ENCODE data around the gene NEDD4L.

NEDD4L gene

DNA sequence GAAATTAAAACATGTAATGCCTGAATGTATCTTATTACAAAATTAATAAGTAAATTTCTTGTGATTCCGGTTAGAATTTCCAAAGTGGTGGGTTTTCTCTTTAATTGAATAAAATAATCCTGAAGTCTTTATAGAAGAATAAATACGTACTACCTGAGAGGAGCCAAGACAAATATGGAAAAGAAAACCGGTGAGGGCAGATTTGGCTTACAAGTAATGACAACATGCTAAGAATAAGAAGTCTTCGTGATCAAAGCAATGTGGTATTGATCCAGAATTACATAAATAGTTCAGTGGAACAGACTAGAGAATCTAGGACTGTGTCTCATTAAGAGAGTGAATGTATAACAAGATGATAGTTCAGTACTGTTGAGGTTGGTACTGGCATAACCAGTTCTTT is 167.5 kb downstream of the NEDD4L start:
- DNase-seq (ENCODE audit: low spot score) = no peak

GRCh38 chr18:58212274-58212673 is 168.2 kb downstream of the NEDD4L start:
- no peak for DNase-seq (ENCODE audit: low spot score)

GRCh38 chr18:58213440-58213839 is 169.4 kb downstream of the NEDD4L start:
- no peak for DNase-seq (ENCODE audit: low spot score)

DNA sequence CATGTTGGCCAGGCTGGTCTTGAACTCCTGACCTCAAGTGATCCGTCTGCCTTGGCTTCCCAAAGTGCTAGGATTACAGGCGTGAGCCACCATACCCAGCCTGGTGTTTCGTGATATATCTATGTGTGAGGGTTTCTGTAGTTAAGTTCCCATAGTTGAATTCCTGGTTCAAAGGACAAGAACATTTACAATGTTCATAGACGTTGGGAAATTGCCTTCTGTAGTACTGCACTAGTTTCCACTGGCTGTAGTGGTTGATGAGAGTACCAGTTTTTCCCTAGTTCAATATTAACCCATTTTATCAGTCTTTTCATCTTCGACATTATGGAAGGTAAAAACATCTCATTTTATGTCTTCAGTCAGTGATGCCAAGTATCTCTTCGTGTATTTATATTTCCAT is 171.0 kb downstream of the NEDD4L start:
- DNase-seq (ENCODE audit: low spot score) = no peak

DNA sequence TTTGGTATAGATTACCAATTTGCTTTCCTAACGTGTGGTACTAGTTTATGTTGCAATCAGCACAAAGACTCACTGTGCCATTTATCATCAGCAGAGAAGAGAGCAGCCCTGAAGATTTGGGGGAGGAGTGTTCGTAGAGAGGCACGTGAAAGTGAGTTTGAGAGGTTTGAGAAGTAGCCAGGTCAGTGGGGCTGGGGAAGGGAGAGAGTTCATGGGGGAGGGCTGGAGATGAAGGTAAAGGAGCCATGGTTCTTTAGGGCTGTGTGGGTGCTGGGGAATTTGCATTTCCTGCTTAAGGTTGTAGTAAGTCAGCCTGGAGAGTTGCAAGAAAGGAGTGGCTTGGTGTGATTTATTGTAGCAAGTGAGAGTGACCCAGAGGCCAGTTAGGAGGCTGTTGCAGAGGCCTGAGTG is 172.1 kb downstream of the NEDD4L start:
- peak; percentile 32 for DNase-seq (ENCODE audit: low spot score)

GRCh38 chr18:58217052-58217451 is 173.0 kb downstream of the NEDD4L start:
- no peak for DNase-seq (ENCODE audit: low spot score)

DNA sequence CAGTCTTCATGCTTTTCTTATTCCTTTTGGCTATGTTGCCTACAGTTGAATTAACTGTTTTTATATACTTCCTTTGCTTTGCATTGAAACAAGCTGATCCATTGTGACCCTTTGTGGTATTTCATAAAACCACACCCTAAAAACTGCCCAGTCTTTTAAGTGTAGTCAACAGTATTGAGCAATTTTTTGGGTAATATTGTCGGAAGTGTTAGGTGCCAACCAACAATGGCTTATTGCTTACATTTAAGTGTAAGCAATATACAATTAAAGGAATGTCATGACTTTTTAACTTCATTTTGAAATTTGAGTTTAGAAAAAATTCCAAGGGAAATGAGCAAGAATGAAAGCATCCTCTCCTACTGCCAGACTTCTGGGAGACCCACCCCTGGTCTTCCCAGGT is 174.1 kb downstream of the NEDD4L start:
- no peak for DNase-seq (ENCODE audit: low spot score)

- peak; percentile 38 for DNase-seq (ENCODE audit: low spot score)
Measured at GRCh38 chr18:58221060-58221725, 177.2 kb downstream of the NEDD4L start.

DNA sequence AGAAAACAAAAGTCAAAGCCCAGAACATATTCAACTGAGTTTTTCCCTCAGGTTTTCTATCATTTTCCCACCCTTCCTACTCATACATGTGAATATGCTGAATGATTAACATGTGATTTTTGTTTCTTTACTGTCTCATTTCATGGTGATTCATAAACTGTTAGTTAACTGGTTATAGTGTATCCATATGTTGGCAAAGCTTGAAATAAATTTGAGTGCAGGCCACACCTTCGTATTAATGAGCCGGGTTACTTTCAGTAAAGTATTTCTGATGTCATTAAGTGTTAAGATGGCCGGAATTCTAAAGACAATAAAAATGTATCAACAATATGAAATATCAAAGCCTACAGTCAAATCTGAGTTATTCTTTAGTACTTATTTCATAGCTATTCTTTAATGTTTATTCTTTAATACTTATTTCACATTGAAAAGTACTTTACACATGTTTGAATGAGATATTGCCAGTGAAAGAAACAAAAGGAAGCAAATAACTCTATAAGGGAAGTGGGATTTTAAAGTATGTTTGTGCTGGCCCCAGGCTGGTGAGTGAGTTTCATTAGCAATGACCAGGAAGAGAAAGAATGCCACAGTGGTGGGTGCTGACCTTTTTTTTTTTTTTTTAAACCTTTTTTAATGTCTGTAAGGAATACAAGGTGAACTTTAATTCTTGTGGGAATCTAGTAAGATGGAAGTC is 178.6 kb downstream of the NEDD4L start:
- no peak for DNase-seq (ENCODE audit: low spot score)

- no peak for DNase-seq (ENCODE audit: low spot score)
Measured at GRCh38 chr18:58223717-58224424, 179.8 kb downstream of the NEDD4L start.

- DNase-seq (ENCODE audit: low spot score) = no peak
Measured at GRCh38 chr18:58224425-58224750, 180.4 kb downstream of the NEDD4L start.

- no peak for DNase-seq (ENCODE audit: low spot score)
Measured at GRCh38 chr18:58225101-58225500, 181.1 kb downstream of the NEDD4L start.

DNA sequence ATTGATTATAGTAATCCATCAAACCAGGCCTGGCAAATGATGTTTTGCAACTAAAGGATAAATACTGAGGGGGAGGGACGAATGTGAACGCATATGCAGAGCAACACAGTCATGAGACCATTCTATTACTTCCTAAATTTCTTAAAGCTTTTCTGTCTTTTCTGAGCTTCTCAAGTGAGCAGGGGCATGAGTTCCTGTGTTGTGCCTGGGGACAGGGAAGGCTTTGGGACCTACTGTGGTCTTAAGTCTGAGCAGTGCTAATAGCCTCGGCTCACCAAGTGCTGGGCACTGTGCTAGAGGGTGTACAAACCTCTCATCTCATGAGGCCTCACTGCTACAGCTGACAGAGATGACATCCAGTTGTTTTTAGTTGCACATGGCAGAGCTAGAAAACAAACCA is 182.4 kb downstream of the NEDD4L start:
- DNase-seq (ENCODE audit: low spot score) = no peak

- DNase-seq (ENCODE audit: low spot score) = no peak
Measured at GRCh38 chr18:58227361-58227930, 183.4 kb downstream of the NEDD4L start.

- DNase-seq (ENCODE audit: low spot score) = no peak
Measured at GRCh38 chr18:58228176-58228575, 184.2 kb downstream of the NEDD4L start.

- no peak for DNase-seq (ENCODE audit: low spot score)
Measured at GRCh38 chr18:58228762-58229161, 184.7 kb downstream of the NEDD4L start.

- DNase-seq (ENCODE audit: low spot score) = no peak
Measured at GRCh38 chr18:58229162-58229561, 185.1 kb downstream of the NEDD4L start.

GRCh38 chr18:58230438-58231179 is 186.6 kb downstream of the NEDD4L start:
- DNase-seq (ENCODE audit: low spot score) = no peak

DNA sequence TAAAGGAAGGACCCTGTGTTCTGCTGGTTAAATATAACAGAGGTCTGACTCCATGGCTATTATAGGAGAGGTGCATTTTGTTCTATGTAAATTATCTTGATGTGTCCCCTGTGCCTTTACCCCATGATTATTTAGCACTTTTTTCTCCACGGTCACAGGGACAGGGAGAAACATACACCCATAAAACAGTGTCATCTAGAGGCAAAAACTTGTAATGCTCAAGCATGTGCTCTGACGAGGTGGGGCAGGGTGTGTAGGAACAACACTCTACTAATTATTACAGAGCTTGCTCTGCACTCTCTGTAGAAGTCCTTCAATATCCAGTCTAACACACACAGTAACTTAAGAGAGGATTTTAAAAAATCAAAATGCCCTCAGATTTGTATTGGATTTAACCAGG is 187.9 kb downstream of the NEDD4L start:
- no peak for DNase-seq (ENCODE audit: low spot score)

DNA sequence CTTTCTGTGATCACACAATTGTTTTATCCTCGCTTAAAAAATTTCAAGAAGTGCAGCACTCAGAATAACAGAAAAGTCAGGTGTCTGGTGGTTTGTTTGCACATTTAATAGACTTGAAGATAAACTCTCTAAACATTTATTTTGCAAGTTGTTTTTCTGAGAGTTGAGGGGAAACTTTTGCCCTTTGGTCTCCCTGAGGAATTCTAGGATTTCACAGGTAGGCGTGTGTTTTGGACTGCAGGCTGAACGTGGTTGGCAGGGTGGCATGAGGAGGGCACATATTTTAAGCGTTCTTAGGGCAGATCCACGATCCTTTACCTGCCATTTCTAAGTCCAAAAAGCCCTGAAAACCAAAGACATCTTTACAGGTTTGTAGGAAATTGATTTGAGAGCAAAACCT is 188.6 kb downstream of the NEDD4L start:
- no peak for DNase-seq (ENCODE audit: low spot score)

DNA sequence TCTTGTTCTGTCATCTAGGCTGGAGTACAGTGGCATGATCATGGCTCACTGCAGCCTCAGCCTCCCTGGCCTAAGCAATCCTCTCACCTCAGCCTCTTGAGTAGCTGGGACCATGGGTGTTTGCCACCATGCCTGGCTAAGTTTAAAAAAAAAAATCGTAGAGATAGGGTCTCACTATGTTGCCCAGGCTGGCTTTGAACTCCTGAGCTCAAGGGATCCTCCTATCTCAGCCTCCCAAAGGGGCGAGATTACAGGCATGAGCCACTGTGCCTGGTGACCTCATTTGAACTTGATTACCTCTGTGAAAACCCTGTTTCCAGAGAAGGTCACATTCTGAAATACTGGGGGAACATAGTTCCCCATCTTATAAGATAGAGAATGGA is 190.3 kb downstream of the NEDD4L start:
- DNase-seq (ENCODE audit: low spot score) = no peak

- DNase-seq (ENCODE audit: low spot score) = no peak
Measured at GRCh38 chr18:58235001-58235436, 191.0 kb downstream of the NEDD4L start.

Data from iPS-NIHi11 (cell line).